Activated CD4-positive, alpha-beta T cell treated with anti-CD3 and anti-CD28 coated beads, Interleukin-2, amount 10 ng/mL, durations not matched to agents 7 days and 5 days (primary cell): ENCODE results near the gene CGRRF1. TPM values are rescaled to one million over a fixed set of nuclear protein-coding genes. Genes with fewer than 3 reads are reported as not detected.

Experiments used
- CTCF ChIA-PET: fragments of 350-600 bp; sonication (Branson Sonifier 250); formaldehyde crosslinking; loops from one replicate; lab custom pipeline; 2021; ENCODE audit warnings: antibody characterized with exemption; lab: Charles Lee
- POLR2A ChIA-PET: fragments of 350-600 bp; sonication (Branson Sonifier 250); formaldehyde crosslinking; loops from one replicate; lab custom pipeline; 2021; ENCODE audit warnings: antibody characterized with exemption; lab: Charles Lee
- DNase-seq: peaks from one replicate; pipeline ENCODE4 v3.0.0-alpha.2; 2020
- H3K27ac Mint-ChIP-seq: one replicate; pipeline ENCODE4 v1.8.0; 2021; ENCODE audit warnings: mild to moderate bottlenecking, moderate library complexity, mixed read lengths
- H3K27me3 Mint-ChIP-seq: one replicate; pipeline ENCODE4 v1.8.0; 2021; ENCODE audit warnings: mixed read lengths
- H3K36me3 Mint-ChIP-seq: one replicate; pipeline ENCODE4 v1.8.0; 2021; ENCODE audit warnings: low read depth, mixed read lengths
- H3K4me1 Mint-ChIP-seq: one replicate; pipeline ENCODE4 v1.8.0; 2021; ENCODE audit warnings: mixed read lengths
- H3K4me3 Mint-ChIP-seq: one replicate; pipeline ENCODE4 v1.8.0; 2021; ENCODE audit warnings: mild to moderate bottlenecking, moderate library complexity, mixed read lengths
- H3K9me3 Mint-ChIP-seq: one replicate; pipeline ENCODE4 v1.8.0; 2021; ENCODE audit warnings: mixed read lengths
- total RNA-seq, 2 experiments: library from RNA; stranded (reverse); gene quantifications; one replicate each; pipeline ENCODE4 v1.2.3, GENCODE V29; 2021

CGRRF1 gene
- total RNA-seq, 2 experiments from 2014 or later, result 9.6 to 9.7 TPM

DNA sequence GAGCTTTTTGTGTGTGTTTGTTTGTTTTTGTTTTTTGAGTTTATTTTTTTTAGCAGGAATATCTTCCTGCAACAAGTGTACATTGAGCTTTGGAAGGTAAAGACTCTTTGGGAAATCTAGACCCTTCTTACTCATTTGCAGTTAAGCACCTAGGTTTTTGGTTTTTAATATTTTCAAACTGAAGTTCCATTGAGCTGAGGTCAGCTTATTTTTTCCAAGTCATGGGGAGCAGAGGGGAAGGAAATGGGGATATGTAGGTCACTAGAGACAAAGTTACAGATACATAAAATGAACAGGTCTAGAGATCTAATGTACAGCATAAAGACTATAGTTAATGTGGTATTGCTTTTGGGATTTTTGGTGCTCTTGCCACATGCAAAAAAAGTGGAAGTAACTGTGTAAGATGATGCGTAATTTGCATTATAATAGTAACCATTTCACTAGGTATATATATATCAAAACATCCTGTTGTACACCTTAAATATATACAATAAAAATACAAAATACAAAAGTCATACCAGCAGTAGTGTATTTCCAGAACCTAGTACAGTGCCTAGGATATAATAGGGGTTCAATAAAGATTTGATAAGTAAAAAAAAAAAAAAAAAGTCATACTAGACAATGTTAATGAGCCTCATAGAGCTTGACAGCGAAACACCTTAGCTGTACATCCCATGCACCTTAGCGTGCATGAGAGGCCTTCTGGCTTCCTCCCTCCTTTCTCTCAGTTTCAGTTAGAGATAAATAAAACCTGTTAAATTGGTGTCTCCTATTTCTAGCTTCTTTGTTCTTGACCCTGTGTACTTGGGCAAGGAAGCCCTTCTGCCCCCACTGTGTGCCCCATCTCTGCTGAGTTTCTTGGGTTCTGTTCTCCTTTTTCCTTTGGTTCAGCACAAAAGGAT is 22.7 kb downstream of the CGRRF1 start:
- ChIA-PET POLR2A (no interaction called here), CTCF (interaction anchor here (0.6 to 0.7 kb wide), 3 partner anchors 86 to 1573 kb away, joined by 3 to 6 read pairs (median 3); no protein-coding TSS in a partner anchor)
- no peak overlapping the region for H3K27ac Mint-ChIP-seq
- H3K4me1 Mint-ChIP-seq, result peaks cover 5% of the 10 kb centered on the region
- no peak for DNase-seq
- no peak overlapping the region for H3K4me3 Mint-ChIP-seq
- H3K27me3 Mint-ChIP-seq, result no peaks in the 10 kb centered on the region
- H3K9me3 Mint-ChIP-seq, result no peaks in the 10 kb centered on the region
- H3K36me3 Mint-ChIP-seq, result no peaks in the 10 kb centered on the region

- peaks cover 5% of the 10 kb centered on the region for H3K4me1 Mint-ChIP-seq
- POLR2A ChIA-PET, result no interaction called here
- no peak for DNase-seq
- H3K36me3 Mint-ChIP-seq, result no peaks in the 10 kb centered on the region
- no peaks in the 10 kb centered on the region for H3K9me3 Mint-ChIP-seq
- H3K27ac Mint-ChIP-seq, result no peak overlapping the region
- H3K27me3 Mint-ChIP-seq, result no peaks in the 10 kb centered on the region
- CTCF ChIA-PET, result no interaction called here
- H3K4me3 Mint-ChIP-seq, result no peak overlapping the region
These were observed 23.4 kb downstream of the CGRRF1 start for GRCh38 chr14:54533100-54533499.

GRCh38 chr14:54535126-54535525 is 25.4 kb downstream of the CGRRF1 start:
- H3K9me3 Mint-ChIP-seq, result no peaks in the 10 kb centered on the region
- H3K27ac Mint-ChIP-seq, result no peak overlapping the region
- H3K27me3 Mint-ChIP-seq, result no peaks in the 10 kb centered on the region
- no peak overlapping the region for H3K4me3 Mint-ChIP-seq
- no peak for DNase-seq
- H3K4me1 Mint-ChIP-seq, result peaks cover 5% of the 10 kb centered on the region
- no peaks in the 10 kb centered on the region for H3K36me3 Mint-ChIP-seq
- ChIA-PET POLR2A (no interaction called here), CTCF (interaction anchor here (1.1 to 1.4 kb wide), 2 partner anchors 26 to 156 kb away, joined by 3 read pairs; partner anchors contain the start of gene CGRRF1)

- CTCF ChIA-PET, result interaction anchor here (1.4 kb wide), 1 partner anchor 156 kb away, joined by 3 read pairs; no protein-coding TSS in a partner anchor
- no peak overlapping the region for H3K27ac Mint-ChIP-seq
- peaks cover 5% of the 10 kb centered on the region for H3K4me1 Mint-ChIP-seq
- no peaks in the 10 kb centered on the region for H3K36me3 Mint-ChIP-seq
- H3K27me3 Mint-ChIP-seq, result no peaks in the 10 kb centered on the region
- no peak overlapping the region for H3K4me3 Mint-ChIP-seq
- POLR2A ChIA-PET, result no interaction called here
- H3K9me3 Mint-ChIP-seq, result no peaks in the 10 kb centered on the region
- no peak for DNase-seq
These were observed 25.9 kb downstream of the CGRRF1 start for GRCh38 chr14:54535646-54536045.

DNA sequence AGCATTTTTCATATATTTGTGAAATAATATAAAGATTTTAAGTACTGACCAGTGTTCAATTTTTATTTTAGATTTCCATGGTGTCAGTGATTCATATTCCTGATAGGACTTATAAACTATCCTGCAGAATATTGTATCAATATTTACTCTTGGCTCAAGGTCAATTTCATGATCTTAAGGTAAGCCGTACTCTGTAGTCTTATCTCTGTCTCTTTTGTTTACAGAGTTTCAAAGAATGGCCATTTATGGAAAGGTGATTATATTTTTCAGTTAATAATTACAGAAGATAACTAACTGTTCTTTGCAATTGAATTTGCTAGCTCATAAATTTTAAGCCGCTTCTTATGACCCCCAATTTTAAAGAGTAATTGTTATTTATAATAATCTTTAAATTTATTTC is 27.9 kb downstream of the CGRRF1 start:
- Mint-ChIP-seq H3K27me3 (no peaks in the 10 kb centered on the region), H3K27ac (no peak overlapping the region), H3K9me3 (no peaks in the 10 kb centered on the region), H3K4me1 (peaks cover 5% of the 10 kb centered on the region), H3K4me3 (no peak overlapping the region), H3K36me3 (peaks cover 2% of the 10 kb centered on the region)
- ChIA-PET POLR2A (no interaction called here), CTCF (no interaction called here)
- DNase-seq, result no peak

GRCh38 chr14:54538055-54538454 is 28.3 kb downstream of the CGRRF1 start:
- Mint-ChIP-seq H3K4me1 (peaks cover 2% of the 10 kb centered on the region), H3K9me3 (no peaks in the 10 kb centered on the region), H3K27ac (no peak overlapping the region), H3K27me3 (no peaks in the 10 kb centered on the region), H3K36me3 (peaks cover 2% of the 10 kb centered on the region), H3K4me3 (no peak overlapping the region)
- POLR2A ChIA-PET, result no interaction called here
- CTCF ChIA-PET, result no interaction called here
- DNase-seq, result no peak

DNA sequence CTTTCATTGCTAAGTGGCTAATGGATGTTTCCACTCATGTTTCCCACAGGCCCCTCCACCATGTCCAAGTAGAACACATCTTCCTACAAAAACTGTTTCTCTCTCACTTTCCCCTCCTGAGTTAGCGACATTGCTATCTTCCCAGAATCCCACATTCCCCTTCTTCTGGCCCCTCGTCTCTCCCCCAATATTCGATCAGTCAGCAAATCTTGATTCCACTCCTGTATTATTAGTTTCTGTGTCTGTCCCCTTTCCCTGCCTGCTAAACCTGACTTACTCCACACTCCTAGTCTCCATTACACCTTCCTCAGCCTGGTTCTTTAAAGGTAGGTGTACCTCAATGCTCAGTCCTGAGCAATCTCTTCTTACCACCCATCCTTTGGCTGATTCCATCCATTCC is 37.9 kb downstream of the CGRRF1 start:
- Mint-ChIP-seq H3K27ac (no peak overlapping the region), H3K27me3 (peaks cover 4% of the 10 kb centered on the region), H3K4me3 (no peak overlapping the region), H3K9me3 (no peaks in the 10 kb centered on the region), H3K4me1 (no peaks in the 10 kb centered on the region), H3K36me3 (no peaks in the 10 kb centered on the region)
- ChIA-PET POLR2A (no interaction called here), CTCF (interaction anchor here (0.6 to 2.2 kb wide), 2 partner anchors 226 to 1804 kb away, joined by 3 to 6 read pairs; no protein-coding TSS in a partner anchor)
- DNase-seq, result no peak

DNA sequence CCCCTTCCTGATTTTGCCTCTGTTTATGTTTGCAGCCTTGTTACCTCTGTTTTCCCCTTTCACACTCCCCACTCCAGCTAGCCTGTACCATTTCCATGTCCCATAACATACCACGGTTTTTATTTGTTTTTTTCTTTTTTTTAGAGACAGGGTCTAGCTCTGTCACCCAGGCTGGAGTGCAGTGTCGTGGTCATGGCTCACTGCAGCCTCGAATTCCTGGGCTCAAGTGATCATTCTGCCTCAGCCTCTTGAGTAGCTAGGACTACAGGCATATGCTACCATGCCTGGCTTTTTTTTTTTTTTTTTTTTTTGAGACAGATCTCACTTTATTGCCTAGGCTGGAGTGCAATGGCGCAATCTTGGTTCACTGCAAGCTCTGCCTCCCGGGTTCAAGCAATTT is 38.8 kb downstream of the CGRRF1 start:
- Mint-ChIP-seq H3K27ac (no peak overlapping the region), H3K36me3 (no peaks in the 10 kb centered on the region), H3K9me3 (no peaks in the 10 kb centered on the region), H3K4me3 (no peak overlapping the region), H3K27me3 (peaks cover 4% of the 10 kb centered on the region), H3K4me1 (no peaks in the 10 kb centered on the region)
- no peak for DNase-seq
- ChIA-PET CTCF (interaction anchor here (0.6 to 2.2 kb wide), 3 partner anchors 9 to 337 kb away, joined by 3 to 6 read pairs (median 3); no protein-coding TSS in a partner anchor), POLR2A (interaction anchor here (0.6 kb wide), 1 partner anchor 183 kb away, joined by 3 read pairs; no protein-coding TSS in a partner anchor)

DNA sequence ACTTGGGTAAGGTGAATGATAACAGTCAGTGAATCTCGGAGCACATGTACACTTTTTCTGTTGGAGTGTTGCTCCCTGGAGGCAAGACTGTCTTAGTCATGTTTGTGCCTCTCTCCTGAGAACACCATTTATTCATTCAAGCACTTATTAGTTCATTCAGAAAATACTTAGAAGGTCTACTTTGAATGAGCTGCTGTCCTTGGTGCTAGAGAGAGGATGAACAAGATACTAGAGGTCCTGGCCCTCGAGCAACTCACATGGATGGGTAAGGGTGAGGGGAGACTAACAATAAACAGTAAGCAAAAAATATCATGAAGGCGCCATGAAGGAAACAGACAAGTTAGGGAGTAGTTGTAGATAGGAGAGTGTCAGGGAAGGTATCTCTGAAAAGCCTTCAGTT is 40.2 kb downstream of the CGRRF1 start:
- ChIA-PET POLR2A (no interaction called here), CTCF (interaction anchor here (0.6 to 2.1 kb wide), 2 partner anchors 40 to 129 kb away, joined by 4 to 6 read pairs; partner anchors contain the start of gene CGRRF1)
- no peak for DNase-seq
- H3K4me1 Mint-ChIP-seq, result no peaks in the 10 kb centered on the region
- H3K36me3 Mint-ChIP-seq, result no peaks in the 10 kb centered on the region
- H3K27ac Mint-ChIP-seq, result no peak overlapping the region
- peaks cover 4% of the 10 kb centered on the region for H3K27me3 Mint-ChIP-seq
- H3K4me3 Mint-ChIP-seq, result no peak overlapping the region
- H3K9me3 Mint-ChIP-seq, result no peaks in the 10 kb centered on the region

DNA sequence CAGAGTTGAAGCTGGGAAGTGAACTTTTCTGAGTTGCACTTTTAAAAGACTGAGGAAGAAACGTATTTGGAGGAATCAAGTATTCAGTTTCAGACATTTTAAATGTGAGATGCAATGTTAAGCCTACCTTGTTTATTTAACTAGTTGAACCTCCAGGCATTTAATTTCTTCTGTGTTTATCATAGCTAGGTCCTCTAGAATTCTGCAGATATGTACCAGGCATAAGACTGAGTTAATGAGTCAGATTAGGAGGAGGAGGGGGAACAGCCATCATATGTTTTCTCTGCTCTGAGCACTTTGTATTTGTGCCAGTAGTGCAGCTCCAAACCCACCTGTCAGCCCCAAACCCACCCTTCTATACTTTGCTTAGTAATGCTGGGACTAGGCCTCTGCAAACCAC is 40.8 kb downstream of the CGRRF1 start:
- peaks cover 4% of the 10 kb centered on the region for H3K27me3 Mint-ChIP-seq
- H3K36me3 Mint-ChIP-seq, result no peaks in the 10 kb centered on the region
- no peaks in the 10 kb centered on the region for H3K4me1 Mint-ChIP-seq
- no peak for DNase-seq
- no peak overlapping the region for H3K27ac Mint-ChIP-seq
- H3K9me3 Mint-ChIP-seq, result no peaks in the 10 kb centered on the region
- no peak overlapping the region for H3K4me3 Mint-ChIP-seq
- POLR2A ChIA-PET, result no interaction called here
- CTCF ChIA-PET, result interaction anchor here (1.1 to 2.1 kb wide), 3 partner anchors 14 to 154 kb away, joined by 3 to 6 read pairs (median 3); partner anchors contain the start of gene CGRRF1

DNA sequence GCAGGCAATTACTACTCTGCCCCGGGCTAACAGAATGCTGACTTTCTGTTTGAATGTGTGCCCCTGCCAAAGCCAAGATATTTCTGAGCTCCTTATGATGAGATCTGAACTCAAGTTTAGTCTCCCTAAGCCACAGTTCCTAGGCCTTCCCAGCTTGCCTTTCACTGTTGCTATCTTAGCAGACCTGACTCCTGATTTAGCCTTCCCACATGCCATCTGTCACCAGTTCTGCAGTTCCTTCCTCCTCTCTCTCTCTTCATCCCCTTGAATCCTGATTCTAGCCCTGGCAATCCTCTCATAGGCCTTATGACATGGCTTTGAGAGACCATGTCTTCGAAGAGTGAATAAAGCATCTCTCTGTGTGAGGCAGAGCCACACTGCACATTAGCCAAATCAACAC is 44.7 kb downstream of the CGRRF1 start:
- no peak for DNase-seq
- H3K9me3 Mint-ChIP-seq, result no peaks in the 10 kb centered on the region
- POLR2A ChIA-PET, result interaction anchor here (0.6 kb wide), 1 partner anchor 300 kb away, joined by 3 read pairs; no protein-coding TSS in a partner anchor
- H3K36me3 Mint-ChIP-seq, result no peaks in the 10 kb centered on the region
- H3K27ac Mint-ChIP-seq, result no peak overlapping the region
- CTCF ChIA-PET, result interaction anchor here (0.6 to 0.8 kb wide), 2 partner anchors 219 to 277 kb away, joined by 3 read pairs; no protein-coding TSS in a partner anchor
- H3K27me3 Mint-ChIP-seq, result no peaks in the 10 kb centered on the region
- no peaks in the 10 kb centered on the region for H3K4me1 Mint-ChIP-seq
- H3K4me3 Mint-ChIP-seq, result no peak overlapping the region

- Mint-ChIP-seq H3K4me1 (no peaks in the 10 kb centered on the region), H3K36me3 (no peaks in the 10 kb centered on the region), H3K27me3 (peaks cover 4% of the 10 kb centered on the region), H3K9me3 (no peaks in the 10 kb centered on the region), H3K27ac (no peak overlapping the region), H3K4me3 (no peak overlapping the region)
- no peak for DNase-seq
- ChIA-PET CTCF (no interaction called here), POLR2A (no interaction called here)
These were observed 45.9 kb downstream of the CGRRF1 start for GRCh38 chr14:54555651-54556050.

DNA sequence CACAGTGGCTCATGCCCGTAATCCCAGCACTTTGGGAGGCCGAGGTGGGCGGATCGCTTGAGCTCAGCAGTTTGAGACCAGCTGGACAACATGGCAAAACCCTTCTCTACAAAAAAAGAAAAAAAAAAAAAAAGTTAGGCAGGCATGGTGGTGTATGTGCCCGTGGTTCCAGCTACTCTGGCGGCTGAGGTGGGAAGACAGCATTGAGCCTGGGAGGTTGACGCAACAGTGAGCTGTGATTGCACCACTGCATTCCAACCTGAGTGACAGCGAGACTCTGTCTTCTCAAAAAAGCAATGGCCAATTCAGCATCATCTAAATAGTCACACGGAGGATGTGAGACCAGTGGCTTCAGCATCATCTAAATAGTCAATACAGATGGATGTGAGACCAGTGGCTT is 46.8 kb downstream of the CGRRF1 start:
- Mint-ChIP-seq H3K36me3 (no peaks in the 10 kb centered on the region), H3K27ac (no peak overlapping the region), H3K4me1 (no peaks in the 10 kb centered on the region), H3K27me3 (peaks cover 7% of the 10 kb centered on the region), H3K4me3 (no peak overlapping the region), H3K9me3 (no peaks in the 10 kb centered on the region)
- ChIA-PET CTCF (no interaction called here), POLR2A (no interaction called here)
- DNase-seq, result no peak
